ENCODE measurements around the gene ZNF689. TPM values are rescaled to one million over a fixed set of nuclear protein-coding genes. Genes with fewer than 3 reads are reported as not detected.

ZNF689 gene
- total and polyA plus RNA-seq, 4 donors: 6.5 to 15.7 (median 12.5) TPM

DNA sequence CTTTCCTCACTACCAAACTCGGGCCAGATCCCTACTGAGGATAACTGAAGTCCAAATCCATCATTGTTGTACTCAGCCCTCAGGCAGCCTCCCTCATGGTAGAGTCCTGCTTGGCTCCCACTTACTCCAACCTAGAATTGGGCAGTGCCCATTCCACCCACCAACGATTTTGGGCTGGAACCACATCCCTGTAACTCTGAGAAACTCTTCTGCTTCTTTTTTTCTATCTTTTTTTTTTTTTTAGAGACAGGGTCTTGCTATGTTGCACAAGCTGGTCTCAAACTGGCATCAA is 41.8 kb upstream of the ZNF689 start:
- Histone ChIP-seq H3K4me3 (ENCODE audit: low read depth, low read length) (peak overlapping the region; percentile 95), H3K27ac (ENCODE audit: low read depth, low read length) (peak overlapping the region; percentile 64), H3K4me1 (ENCODE audit: control insufficient read depth, insufficient read depth, low read length) (peaks cover 29% of the 10 kb centered on the region), H3K9me3 (ENCODE audit: control insufficient read depth, insufficient read depth, low read length) (no peaks in the 10 kb centered on the region), H3K36me3 (ENCODE audit: control insufficient read depth, insufficient read depth, low read length) (peaks cover 47% of the 10 kb centered on the region), H3K27me3 (ENCODE audit: control insufficient read depth, insufficient read depth, low read length) (peaks cover 3% of the 10 kb centered on the region)
- WGBS (ENCODE audit: insufficient coverage): 7% methylated on average over 1 of the region's 2 CpGs
- no peak for DNase-seq (ENCODE audit: low read depth in 4 of 6, low spot score in 6 of 6)

GRCh38 chr16:30651124-30652004 is 41.2 kb upstream of the ZNF689 start:
- Histone ChIP-seq H3K27me3 (ENCODE audit: control insufficient read depth, insufficient read depth, low read length) (peaks cover 3% of the 10 kb centered on the region), H3K4me1 (ENCODE audit: control insufficient read depth, insufficient read depth, low read length) (peaks cover 27% of the 10 kb centered on the region), H3K36me3 (ENCODE audit: control insufficient read depth, insufficient read depth, low read length) (peaks cover 43% of the 10 kb centered on the region), H3K4me3 (ENCODE audit: low read depth, low read length) (peak overlapping the region; percentile 95), H3K9me3 (ENCODE audit: control insufficient read depth, insufficient read depth, low read length) (no peaks in the 10 kb centered on the region), H3K27ac (ENCODE audit: low read depth, low read length) (peak overlapping the region; percentile 94)
- no peak for DNase-seq (ENCODE audit: low read depth in 4 of 6, low spot score in 6 of 6)
- WGBS (ENCODE audit: insufficient coverage): under 1% methylated on average over 61 of the region's 71 CpGs

DNA sequence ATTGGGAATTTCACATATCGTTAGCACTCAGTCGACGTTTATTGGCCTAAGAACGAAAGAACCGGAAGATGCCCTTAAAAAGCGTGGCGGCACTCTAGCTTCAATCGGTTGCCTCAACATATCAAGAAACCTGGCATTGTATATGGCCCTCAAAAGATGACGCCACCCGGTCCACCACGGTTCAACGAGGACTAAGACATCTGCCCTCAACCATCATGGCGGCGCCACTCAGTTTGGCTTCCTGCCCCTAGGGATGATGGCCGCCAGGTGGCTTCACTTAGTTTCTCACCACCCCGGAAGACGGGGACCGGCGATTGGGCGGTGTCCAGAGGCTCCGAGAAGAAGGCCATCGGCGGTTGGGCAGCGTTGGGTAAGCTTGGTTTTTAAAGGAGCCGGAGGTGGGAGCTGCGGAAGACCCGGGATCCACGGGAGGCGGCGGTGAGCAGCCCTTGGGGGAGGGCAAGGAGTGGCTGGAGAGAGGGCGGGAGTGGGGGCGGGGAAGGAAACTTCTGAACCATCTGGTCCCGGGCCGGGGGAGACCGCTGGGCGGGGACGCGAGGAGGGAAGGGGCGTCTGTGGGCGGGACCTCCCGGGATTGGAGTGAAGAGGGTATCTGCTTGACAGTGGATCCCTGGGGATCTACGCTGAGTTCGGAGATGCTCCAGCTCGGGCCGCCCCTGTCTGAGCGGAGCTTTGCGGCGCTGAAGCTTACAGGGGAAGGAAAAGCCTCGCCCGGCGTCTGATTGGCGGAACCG is 40.4 kb upstream of the ZNF689 start, which contains the start of gene PRR14:
PRR14 (plus strand) TSS at position 592 of the 755 bp plus-strand sequence. CDS start 686 bp downstream, outside the sequence.
- H3K36me3 ChIP-seq (ENCODE audit: control insufficient read depth, insufficient read depth, low read length): peaks cover 35% of the 10 kb centered on the region
- whole genome bisulfite sequencing (ENCODE audit: insufficient coverage): under 1% methylated on average over 53 of the region's 53 CpGs
- peak within 1 kb of the TSS; percentile 94 for H3K27ac ChIP-seq (ENCODE audit: low read depth, low read length)
- no peaks in the 10 kb centered on the region for H3K9me3 ChIP-seq (ENCODE audit: control insufficient read depth, insufficient read depth, low read length)
- H3K27me3 ChIP-seq (ENCODE audit: control insufficient read depth, insufficient read depth, low read length): peaks cover 3% of the 10 kb centered on the region
- peak; percentile 98 to 100 (median 100) for DNase-seq (ENCODE audit: low read depth in 4 of 6, low spot score in 6 of 6)
- peaks cover 27% of the 10 kb centered on the region for H3K4me1 ChIP-seq (ENCODE audit: control insufficient read depth, insufficient read depth, low read length)
- H3K4me3 ChIP-seq (ENCODE audit: low read depth, low read length): peak within 1 kb of the TSS; percentile 95

- H3K36me3 ChIP-seq (ENCODE audit: control insufficient read depth, insufficient read depth, low read length): peaks cover 28% of the 10 kb centered on the region
- H3K27me3 ChIP-seq (ENCODE audit: control insufficient read depth, insufficient read depth, low read length): peaks cover 3% of the 10 kb centered on the region
- DNase-seq (ENCODE audit: low read depth in 4 of 6, low spot score in 6 of 6): no peak
- H3K4me3 ChIP-seq (ENCODE audit: low read depth, low read length): peak overlapping the region; percentile 95
- WGBS (ENCODE audit: insufficient coverage): 26% methylated on average over 20 of the region's 22 CpGs
- H3K4me1 ChIP-seq (ENCODE audit: control insufficient read depth, insufficient read depth, low read length): peaks cover 27% of the 10 kb centered on the region
- no peaks in the 10 kb centered on the region for H3K9me3 ChIP-seq (ENCODE audit: control insufficient read depth, insufficient read depth, low read length)
- H3K27ac ChIP-seq (ENCODE audit: low read depth, low read length): peak overlapping the region; percentile 94
Observed at GRCh38 chr16:30649725-30650368, 39.7 kb upstream of the ZNF689 start.

GRCh38 chr16:30647274-30647571 is 37.0 kb upstream of the ZNF689 start:
- WGBS (ENCODE audit: insufficient coverage): no CpG with 5 or more reads among the region's 1 CpG
- peaks cover 16% of the 10 kb centered on the region for H3K4me1 ChIP-seq (ENCODE audit: control insufficient read depth, insufficient read depth, low read length)
- no peaks in the 10 kb centered on the region for H3K9me3 ChIP-seq (ENCODE audit: control insufficient read depth, insufficient read depth, low read length)
- peaks cover 3% of the 10 kb centered on the region for H3K27me3 ChIP-seq (ENCODE audit: control insufficient read depth, insufficient read depth, low read length)
- peaks cover 2% of the 10 kb centered on the region for H3K36me3 ChIP-seq (ENCODE audit: control insufficient read depth, insufficient read depth, low read length)
- no peak overlapping the region for H3K27ac ChIP-seq (ENCODE audit: low read depth, low read length)
- H3K4me3 ChIP-seq (ENCODE audit: low read depth, low read length): no peak overlapping the region
- no peak for DNase-seq (ENCODE audit: low read depth in 4 of 6, low spot score in 6 of 6)

DNA sequence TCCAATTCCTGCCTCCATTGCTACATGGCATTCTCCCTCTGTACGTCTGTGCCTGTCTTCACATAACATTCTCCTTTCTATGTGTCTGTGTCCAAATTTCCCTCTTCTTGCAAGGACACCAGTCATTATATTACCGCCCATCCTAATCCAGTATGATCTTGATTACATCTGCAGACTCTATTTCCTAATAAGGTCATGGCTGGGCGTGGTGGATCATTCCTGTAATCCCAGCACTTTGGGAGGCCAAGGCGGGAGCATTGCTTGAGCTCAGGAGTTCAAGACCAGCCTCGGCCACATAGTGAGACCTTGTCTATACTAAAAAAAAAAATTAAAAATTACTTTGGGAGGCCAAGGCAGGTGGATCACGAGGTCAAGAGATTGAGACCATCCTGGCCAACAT is 35.5 kb upstream of the ZNF689 start:
- H3K9me3 ChIP-seq (ENCODE audit: control insufficient read depth, insufficient read depth, low read length): no peaks in the 10 kb centered on the region
- no peak overlapping the region for H3K4me3 ChIP-seq (ENCODE audit: low read depth, low read length)
- no peak overlapping the region for H3K27ac ChIP-seq (ENCODE audit: low read depth, low read length)
- 55% methylated on average over 4 of the region's 6 CpGs for WGBS (ENCODE audit: insufficient coverage)
- DNase-seq (ENCODE audit: low read depth in 4 of 6, low spot score in 6 of 6): no peak
- H3K36me3 ChIP-seq (ENCODE audit: control insufficient read depth, insufficient read depth, low read length): no peaks in the 10 kb centered on the region
- H3K27me3 ChIP-seq (ENCODE audit: control insufficient read depth, insufficient read depth, low read length): peaks cover 3% of the 10 kb centered on the region
- peaks cover 9% of the 10 kb centered on the region for H3K4me1 ChIP-seq (ENCODE audit: control insufficient read depth, insufficient read depth, low read length)

DNA sequence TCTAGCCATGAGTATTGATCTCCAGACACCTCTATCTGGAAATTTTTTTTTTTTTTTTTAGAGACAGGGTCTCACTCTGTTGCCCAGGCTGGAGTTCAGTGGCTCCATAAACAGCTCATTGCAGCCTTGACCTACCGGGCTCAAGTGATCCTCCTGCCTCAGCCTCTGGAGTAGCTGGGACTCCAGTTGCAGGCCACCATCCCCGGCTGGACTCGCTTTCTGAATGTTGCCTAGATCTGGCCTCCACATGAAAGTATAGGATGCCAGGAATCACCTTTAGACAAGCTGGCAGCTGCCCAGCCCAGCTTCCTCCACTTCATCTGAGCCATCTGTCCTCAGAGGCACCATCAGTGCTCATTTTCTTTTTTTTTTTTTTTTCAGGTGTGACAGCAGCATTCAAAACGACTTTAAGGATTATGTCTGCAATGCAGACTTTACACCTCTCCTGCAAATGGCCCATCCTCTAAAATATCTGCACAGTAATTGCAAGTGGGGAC is 34.2 kb upstream of the ZNF689 start:
- Histone ChIP-seq H3K4me3 (ENCODE audit: low read depth, low read length) (no peak overlapping the region), H3K9me3 (ENCODE audit: control insufficient read depth, insufficient read depth, low read length) (no peaks in the 10 kb centered on the region), H3K27ac (ENCODE audit: low read depth, low read length) (no peak overlapping the region), H3K4me1 (ENCODE audit: control insufficient read depth, insufficient read depth, low read length) (peaks cover under 1% of the 10 kb centered on the region), H3K36me3 (ENCODE audit: control insufficient read depth, insufficient read depth, low read length) (no peaks in the 10 kb centered on the region), H3K27me3 (ENCODE audit: control insufficient read depth, insufficient read depth, low read length) (peaks cover 3% of the 10 kb centered on the region)
- WGBS (ENCODE audit: insufficient coverage): 90% methylated on average over 3 of the region's 4 CpGs
- DNase-seq (ENCODE audit: low read depth in 4 of 6, low spot score in 6 of 6): no peak

DNA sequence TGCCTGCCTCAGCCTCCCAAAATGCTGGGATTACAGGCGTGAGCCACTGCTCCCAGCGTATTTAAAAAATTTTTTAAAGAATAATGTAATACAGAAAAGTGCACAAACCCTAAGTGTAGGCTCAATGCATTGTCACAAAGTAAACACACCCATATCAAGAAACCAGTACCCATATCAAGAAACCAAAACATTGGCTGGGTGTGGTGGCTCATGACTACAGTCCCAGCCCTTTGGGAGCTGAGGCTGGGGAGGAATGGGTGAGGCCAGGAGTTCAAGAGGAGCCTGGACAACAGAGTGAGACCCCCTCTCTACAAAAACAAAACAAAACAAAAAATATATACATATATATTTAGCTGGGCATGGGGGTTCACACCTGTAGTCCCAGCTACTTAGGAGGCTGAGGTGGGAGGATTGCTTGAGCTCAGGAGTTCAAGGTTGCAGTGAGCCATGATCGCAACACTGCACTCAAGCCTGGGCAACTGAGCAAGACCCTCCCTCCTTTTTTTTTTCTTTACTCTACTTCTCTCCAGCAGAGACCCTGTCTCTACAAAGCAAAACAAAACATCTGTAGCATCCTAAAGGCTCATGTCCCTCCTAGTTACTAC is 31.3 kb upstream of the ZNF689 start:
- H3K27me3 ChIP-seq (ENCODE audit: control insufficient read depth, insufficient read depth, low read length): no peaks in the 10 kb centered on the region
- H3K9me3 ChIP-seq (ENCODE audit: control insufficient read depth, insufficient read depth, low read length): no peaks in the 10 kb centered on the region
- WGBS (ENCODE audit: insufficient coverage): no CpG with 5 or more reads among the region's 3 CpGs
- H3K4me3 ChIP-seq (ENCODE audit: low read depth, low read length): no peak overlapping the region
- H3K27ac ChIP-seq (ENCODE audit: low read depth, low read length): no peak overlapping the region
- no peak for DNase-seq (ENCODE audit: low read depth in 4 of 6, low spot score in 6 of 6)
- no peaks in the 10 kb centered on the region for H3K4me1 ChIP-seq (ENCODE audit: control insufficient read depth, insufficient read depth, low read length)
- no peaks in the 10 kb centered on the region for H3K36me3 ChIP-seq (ENCODE audit: control insufficient read depth, insufficient read depth, low read length)

DNA sequence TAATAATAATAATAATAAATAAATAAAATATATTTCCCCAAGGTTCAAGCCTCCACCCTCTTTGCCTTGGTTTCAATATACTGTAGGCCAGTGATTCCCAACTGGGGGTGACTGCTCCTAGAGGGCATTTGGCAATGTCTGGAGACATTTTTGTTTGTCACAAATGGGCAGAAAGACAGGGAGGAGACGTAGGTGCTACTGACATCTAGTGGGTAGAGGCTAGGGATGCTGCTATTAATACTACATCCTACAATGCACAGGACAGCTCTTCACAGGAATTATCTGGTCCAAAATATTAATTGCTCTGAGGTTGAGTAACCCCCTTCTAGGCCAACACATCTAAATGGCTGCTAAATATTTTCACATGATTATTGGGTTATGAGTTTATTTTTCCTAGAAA is 27.8 kb upstream of the ZNF689 start:
- WGBS (ENCODE audit: insufficient coverage): no CpG with 5 or more reads among the region's 1 CpG
- peak in 2 of 6 donors; percentile 51 to 72 for DNase-seq (ENCODE audit: low read depth in 4 of 6, low spot score in 6 of 6)
- H3K36me3 ChIP-seq (ENCODE audit: control insufficient read depth, insufficient read depth, low read length): no peaks in the 10 kb centered on the region
- H3K9me3 ChIP-seq (ENCODE audit: control insufficient read depth, insufficient read depth, low read length): no peaks in the 10 kb centered on the region
- H3K27ac ChIP-seq (ENCODE audit: low read depth, low read length): no peak overlapping the region
- H3K4me3 ChIP-seq (ENCODE audit: low read depth, low read length): no peak overlapping the region
- H3K27me3 ChIP-seq (ENCODE audit: control insufficient read depth, insufficient read depth, low read length): no peaks in the 10 kb centered on the region
- peaks cover 16% of the 10 kb centered on the region for H3K4me1 ChIP-seq (ENCODE audit: control insufficient read depth, insufficient read depth, low read length)

Data from spinal cord (tissue), 10 donors.